DMS114 treated with DMSO at 0.1 percent for 48 hours (cell line): Measurements from ENCODE around the gene FKTN.
A peak's percentile ranks its signal among the peaks of the same experiment; 100 is the strongest.
"Not testable (repeated sequence)": the region's sequence is repeated elsewhere in the genome, so short reads cannot be mapped to it uniquely, and the experiment has no call there.

Experiments
- DNase-seq: peaks from one replicate; lab custom pipeline; 2025; ENCODE audit not compliant: unreplicated experiment; lab: John Stamatoyannopoulos, UW

Gene FKTN

DNA sequence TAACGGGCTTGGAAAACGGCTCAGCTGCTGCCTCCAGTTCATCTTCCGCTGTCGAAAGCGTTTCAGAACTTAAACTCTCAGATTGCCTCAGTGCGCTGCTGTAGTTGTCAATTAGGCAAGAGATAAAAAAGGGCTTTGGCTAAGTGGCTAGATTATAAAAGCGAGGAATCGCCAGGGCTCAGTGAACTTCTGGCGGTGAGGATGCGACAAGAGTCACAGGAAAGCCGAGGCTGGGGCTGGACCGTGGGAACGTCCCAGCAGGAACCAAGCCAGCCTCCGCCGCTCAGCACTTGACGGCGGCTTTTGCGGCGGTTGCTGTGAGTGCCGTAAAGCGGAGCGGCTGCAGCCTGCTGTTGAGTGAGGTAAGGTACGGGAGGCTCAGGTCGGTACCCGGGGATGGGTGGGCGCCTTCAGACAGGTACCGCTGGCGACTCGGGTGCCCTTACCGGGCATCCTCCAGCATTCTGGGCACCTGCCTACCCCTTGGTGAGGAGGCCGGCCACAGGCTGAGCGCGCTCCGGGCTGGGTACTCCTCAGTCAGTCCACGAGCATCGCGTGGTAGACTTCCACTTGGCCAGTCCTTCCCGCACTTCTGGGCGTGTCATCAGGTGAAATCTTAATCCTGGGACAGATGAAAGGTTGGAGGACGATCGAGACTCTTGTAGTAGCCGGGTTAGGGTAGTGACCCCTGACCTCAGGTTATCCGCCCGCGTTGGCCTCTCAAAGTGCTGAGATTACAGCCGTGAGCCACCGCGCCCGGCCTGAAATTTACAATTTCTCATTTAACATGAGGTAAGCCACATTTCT is at the start of gene FKTN:
FKTN (plus strand) TSS at position 328 of the 807 bp plus-strand sequence. CDS start 16,902 bp downstream, outside the sequence.
- DNase-seq, result peak; percentile 60

DNA sequence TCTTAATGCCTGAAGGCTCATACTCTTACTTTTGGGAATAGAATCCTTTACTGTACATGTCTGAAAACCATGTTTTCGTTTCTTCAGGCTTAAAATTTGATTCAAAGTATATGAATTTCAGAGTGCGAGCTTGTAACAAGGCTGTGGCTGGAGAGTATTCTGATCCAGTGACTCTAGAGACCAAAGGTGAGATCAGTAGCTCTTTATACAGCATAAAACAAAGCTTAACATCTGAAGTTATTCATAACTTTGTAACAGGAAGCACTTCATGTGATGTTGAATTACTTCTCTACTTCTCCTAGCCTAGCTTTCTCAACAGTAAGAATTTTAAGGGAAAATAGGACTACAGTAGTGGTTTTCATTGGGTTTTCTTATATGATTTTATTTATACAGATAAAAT is 49.4 kb upstream of the FKTN start:
- DNase-seq, result no peak

DNA sequence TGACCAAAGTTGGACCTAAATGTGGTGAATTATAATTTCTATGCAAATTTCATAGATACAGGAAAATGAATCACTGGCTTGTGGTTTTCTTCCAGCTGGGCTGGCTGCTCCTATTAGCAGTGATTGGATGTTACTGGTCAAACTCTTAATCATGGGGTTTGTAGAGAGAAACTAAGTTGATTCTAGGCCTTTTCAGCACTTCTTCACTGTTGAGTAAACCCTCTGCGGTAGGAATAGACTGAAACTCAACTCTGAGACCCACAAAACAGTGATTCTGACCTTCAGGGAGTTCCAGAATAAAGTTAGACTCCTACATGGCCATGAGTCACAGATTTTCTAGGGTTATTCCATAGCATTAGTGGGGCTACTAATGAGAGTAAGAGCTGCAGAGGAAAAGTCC is 47.9 kb upstream of the FKTN start:
- no peak for DNase-seq

DNA sequence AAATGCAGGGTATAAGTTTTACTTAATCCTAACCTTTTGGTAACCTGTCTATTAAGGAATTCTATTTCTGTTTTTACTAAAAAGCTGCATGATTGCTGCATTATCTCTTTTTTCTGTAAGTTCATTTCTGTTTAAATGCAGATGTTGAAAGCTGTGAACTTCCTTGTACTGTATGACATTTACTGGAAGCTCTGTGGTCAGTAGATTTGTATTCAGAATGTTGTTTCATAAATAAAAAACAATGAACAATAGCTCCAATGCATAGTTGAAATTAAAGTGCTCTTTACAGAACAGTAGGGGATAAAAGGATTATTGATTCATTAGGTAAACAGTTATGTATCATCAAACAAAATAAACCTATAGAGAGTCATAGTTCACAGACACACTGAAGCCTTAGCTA is 46.5 kb upstream of the FKTN start:
- no peak for DNase-seq

DNA sequence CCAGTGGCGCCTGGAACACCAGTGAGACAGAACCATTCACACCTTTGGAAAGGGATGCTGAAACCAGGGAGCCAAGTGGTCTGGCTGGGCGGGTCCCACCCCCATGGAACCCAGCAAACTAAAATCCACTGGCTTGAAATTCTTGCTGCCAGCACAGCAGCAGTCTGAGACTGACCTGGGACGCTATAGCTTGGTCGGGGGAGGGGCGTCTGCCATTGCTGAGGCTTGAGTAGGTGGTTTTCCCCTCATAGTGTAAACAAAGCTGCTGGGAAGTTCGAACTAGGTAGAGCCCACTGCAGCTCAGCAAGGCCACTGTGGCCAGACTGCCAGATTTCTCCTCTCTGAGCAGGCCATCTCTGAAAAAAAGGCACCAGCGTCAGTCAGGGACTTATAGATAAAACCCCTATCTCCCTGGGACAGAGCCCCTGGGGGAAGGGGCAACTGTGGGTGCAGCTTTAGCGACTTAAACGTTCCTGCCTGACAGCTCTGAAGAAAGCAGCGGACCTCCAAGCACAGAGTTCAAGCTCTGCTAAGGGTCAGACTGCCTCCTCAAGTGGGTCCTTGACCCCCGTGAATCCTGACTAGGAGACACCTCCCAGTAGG is 42.0 kb upstream of the FKTN start:
- DNase-seq, result no peak

DNA sequence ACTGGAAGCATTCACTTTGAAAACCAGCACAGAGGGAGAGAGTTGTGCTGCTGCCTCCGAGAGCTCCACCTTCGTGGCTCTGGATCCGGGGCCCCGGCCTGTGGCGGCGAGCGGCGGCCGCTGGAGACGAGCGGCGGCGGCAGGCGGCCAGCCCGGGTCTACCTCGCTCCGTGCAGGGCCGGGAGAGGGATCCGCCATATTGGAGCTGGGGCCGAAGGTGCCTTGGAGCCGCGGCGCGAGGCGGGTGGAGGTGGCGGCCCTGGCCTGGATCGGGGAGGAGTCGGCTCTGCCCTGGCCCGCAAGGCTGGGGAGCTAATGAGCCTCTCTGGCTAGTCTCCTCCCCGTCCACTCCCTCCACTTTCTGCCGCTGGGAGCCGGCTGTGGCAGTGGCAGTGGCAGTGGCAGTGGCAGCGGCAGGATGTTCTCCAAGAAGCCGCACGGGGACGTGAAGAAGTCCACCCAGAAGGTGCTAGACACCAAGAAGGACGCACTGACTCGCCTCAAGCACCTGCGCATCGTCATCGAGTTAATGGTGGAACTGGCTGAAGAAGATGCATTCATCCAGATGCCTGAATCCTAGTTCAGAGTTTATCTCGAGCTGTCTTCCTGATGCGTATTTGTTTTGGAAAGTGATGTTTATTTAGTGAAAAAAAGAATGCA is 38.1 kb upstream of the FKTN start:
- DNase-seq, result not testable (repeated sequence)

DNA sequence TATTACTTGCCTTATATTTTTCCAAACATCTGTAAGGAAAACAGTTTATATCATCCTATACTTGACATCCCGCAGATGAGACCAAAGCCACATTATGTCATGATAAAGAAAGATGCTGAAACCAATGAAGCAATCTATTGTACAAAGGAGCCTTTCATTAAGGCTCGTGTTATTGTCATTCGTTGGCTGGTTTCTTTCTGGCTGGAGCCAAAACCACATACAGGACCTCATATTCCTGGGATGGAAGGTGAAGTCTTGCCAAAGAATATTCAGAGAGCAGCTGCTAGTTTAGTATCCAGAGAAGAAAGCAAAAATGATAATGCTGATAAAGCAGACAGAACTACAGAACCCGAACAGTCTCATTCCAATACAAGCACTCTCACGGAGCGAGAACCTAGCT is 36.9 kb upstream of the FKTN start:
- DNase-seq, result not testable (repeated sequence)

DNA sequence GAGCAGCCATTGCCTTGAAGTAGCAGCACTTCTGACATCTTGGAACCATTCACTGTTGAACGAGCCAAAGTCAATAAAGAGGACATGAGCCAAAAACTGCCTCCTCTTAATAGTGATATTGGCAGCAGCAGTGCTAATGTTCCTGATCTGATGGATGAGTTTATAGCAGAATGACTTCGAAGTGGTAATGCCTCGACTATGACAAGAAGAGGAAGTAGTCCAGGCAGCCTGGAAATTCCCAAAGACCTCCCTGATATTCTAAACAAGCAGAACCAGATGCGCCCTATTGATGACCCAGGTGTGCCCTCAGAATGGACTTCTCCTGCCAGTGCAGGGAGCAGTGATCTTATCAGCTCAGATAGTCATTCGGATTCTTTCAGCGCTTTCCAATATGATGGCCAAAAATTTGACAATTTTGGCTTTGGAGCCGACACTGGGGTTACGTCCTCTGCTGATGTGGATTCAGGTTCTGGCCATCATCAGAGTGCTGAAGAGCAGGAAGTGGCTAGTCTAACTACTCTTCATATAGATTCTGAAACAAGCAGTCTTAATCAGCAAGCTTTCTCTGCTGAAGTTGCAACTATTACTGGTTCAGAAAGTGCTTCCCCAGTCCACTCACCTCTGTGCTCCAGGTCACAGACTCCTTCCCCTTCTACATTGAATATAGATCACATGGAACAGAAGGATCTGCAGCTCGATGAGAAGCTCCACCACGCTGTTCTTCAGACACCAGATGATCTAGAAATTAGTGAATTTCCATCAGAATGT is 35.1 kb upstream of the FKTN start:
- DNase-seq, result not testable (repeated sequence)

DNA sequence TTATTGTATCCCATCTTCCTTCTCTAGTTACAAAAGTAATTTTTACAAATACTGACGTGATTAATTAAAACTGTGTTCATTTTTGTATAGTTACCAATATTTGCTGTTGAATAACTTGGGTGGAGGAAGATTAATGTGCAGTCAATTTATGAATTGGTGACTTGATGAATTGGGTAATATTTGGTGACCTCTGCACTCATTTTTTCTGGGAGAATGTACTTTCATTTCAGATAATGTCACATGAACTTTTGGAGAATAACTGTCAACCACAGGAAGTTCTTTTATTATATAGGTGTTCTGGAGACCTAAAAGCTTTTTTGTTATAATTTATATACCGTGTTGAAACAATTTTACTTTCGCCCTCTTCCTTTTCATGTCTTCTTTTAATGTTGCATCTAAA is 26.4 kb upstream of the FKTN start:
- DNase-seq, result no peak

DNA sequence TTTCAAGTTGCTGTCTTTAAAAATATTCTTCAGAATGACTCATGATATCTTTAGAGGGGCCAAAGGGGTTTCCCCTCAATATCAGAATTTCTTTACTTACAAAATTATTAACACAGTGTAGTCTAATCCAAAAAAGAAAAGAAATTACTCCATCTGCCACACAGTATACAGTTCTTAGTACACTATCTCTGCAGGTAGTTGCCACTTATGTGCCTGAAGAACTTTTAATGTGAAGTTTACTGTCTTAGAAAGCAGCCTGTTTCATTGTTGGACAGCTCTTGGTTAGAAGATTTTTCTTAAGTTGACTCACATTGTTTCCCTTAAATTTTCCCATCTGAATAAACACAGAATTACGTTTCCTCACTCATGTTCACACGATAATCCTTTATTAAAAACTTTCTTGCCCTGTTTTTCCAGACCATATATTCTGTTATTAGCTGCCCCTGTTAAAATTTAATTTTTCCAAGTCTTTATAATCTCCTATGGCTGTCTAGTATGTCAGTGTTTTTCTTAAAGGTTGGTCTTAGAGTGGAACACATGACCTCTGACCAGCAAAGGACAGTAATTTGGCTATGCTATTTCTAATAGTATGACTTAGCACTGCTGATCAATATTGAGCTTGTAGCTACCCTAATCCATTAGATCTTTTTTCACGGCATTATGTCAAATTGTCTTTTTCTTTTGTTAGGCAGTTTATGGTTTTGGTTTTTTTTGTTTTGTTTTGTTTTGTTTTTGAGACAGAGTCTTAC is 21.8 kb upstream of the FKTN start:
- DNase-seq, result no peak

DNA sequence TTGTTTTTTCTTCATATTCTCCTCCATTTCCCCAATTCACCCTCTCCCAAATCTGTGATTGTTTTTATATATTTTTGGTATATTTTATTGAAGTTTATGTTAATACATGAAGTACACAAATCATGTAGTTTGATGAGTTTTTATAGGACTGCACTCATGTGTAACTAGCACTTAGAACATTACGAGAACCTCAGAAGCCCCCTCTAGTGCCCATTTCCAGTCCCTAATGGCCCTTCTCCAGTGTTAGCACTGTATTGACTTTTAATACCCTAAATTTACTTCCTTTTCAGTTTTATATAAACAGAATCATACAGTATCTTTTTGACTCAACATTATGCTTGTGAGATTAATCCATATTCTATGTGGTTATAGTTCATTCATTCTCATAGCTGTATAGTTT is 18.5 kb upstream of the FKTN start:
- no peak for DNase-seq

DNA sequence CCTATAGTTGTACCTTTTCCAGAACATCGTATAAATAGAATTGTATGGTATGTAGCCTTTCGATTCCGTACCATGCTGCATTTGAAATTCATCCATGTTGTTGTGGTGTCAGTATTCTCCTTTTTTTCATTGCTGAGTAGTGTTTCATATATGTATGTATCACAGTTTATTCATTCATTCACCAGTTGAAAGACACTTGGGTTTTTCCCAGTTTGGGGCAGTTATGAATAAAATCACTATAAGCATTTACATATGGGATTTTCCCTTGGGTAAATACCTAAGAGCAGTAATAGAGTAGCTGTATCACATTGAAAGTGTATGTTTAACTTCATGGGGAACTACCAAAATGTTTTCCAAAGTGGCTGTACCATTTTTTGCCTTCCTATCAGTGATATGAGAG is 16.1 kb upstream of the FKTN start:
- no peak for DNase-seq

DNA sequence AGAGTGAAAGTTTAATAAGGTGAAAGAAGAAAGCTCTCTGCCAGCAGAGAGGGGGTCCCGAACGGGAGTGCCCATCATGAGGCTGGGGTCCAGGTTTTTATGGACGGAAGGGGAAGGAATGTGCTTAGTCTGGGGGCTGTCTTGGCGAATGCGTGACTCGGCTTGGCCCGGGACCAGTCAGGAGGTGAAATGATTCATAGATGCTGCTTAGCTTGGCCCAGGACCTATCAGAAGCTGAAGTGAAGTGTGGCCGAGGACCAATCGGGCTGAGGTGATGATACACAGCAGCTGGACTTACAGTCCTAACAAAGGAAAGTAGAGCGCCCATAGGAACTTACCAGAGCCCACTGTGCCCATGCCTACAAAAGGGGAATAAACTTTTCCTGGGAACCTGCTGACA is 3.9 kb upstream of the FKTN start:
- no peak for DNase-seq

DNA sequence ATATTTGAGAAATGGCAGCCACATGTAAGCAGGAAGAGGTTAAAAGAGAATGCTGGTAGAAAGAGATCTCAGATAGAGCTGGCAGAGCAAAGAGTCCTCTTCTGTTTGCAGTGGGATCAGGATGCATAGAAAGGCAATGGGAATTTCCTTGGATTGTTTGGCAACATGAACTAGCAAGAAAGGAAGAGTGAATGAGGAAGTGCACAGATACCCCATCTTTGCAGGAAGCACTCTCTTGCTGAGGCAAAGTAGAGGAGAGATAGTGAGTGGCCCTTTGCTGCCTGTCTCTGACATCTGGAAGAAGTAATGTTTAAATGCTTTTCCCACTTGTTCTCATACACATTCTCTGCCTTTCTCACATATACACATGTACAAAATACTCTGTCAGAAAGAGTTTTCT is 14.5 kb downstream of the FKTN start:
- DNase-seq, result no peak

DNA sequence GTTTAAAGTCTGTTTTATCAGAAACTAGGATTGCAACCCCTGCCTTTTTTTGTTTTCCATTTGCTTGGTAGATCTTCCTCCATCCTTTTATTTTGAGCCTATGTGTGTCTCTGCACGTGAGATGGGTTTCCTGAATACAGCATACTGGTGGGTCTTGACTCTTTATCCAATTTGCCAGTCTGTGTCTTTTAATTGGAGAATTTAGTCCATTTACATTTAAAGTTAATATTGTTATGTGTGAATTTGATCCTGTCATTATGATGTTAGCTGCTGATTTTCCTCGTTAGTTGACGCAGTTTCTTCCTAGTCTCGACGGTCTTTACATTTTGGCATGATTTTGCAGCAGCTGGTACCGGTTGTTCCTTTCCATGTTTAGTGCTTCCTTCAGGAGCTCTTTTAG is 22.0 kb downstream of the FKTN start:
- not testable (repeated sequence) for DNase-seq

DNA sequence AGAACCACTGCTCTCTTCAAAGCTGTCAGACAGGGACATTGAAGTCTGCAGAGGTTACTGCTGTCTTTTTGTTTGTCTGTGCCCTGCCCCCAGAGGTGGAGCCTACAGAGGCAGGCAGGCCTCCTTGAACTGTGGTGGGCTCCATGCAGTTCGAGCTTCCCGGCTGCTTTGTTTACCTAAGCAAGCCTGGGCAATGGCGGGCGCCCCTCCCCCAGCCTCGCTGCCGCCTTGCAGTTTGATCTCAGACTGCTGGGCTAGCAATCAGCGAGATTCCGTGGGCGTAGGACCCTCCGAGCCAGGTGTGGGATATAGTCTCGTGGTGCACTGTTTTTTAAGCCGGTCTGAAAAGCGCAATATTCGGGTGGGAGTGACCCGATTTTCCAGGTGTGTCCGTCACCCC is 23.6 kb downstream of the FKTN start:
- DNase-seq, result not testable (repeated sequence)

DNA sequence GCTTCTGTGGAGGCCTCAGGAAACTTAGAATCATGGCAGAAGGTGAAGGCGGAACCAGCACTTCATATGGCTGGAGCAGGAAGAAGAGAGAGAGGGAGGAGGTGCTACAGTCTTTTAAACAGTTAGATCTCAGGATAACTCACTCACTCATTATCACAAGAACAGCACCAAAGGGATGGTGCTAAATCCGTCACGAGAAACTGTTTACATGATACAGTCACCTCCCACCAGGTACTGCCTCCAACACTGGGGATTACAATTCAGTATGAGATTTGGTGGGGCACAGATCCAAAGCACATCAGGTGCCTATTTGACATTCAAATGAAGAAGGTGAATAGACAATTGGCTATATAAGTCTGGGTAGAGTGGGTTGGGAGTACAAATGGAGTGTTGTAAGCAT is 35.2 kb downstream of the FKTN start:
- no peak for DNase-seq

DNA sequence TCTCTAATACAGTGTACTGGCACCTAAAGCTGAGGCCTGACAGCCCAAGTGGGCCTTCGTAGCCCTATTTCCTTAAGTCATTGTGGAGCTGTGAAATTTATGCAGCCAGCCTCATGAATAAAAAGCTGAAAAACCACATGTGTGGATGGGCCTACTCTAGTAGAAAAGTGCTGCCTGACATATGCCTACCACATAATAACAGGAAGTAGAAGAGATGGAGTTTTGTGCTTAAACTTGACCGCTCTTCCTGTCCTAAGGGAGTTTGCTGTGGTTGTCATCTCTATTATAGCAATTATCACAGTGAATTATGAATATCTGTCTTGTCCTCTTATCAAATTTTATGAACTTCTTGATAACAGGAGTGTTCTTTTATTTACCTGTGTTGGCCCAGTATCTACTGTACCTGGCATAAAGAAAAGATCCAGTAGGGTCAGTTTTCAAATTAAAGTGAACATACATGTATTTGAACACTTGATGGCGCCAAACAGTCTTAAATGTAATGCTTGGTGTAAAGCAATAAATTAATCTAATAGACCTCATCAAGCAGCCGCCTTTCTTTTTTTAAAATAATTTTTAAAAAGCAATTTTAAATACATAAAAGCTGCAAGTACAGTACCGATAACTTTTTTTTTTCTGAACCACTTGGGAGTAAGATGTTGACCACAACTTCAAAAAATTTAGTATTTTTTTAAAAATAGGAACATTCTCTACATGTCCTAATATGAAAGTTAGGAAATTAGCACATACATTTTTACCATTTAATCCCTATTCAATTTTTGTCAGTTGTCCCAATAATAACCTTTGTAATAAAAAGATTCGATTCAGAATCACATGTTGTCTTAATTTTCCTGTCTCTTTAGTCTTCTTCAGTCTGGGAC is 51.0 kb downstream of the FKTN start:
- DNase-seq, result peak; percentile 23

DNA sequence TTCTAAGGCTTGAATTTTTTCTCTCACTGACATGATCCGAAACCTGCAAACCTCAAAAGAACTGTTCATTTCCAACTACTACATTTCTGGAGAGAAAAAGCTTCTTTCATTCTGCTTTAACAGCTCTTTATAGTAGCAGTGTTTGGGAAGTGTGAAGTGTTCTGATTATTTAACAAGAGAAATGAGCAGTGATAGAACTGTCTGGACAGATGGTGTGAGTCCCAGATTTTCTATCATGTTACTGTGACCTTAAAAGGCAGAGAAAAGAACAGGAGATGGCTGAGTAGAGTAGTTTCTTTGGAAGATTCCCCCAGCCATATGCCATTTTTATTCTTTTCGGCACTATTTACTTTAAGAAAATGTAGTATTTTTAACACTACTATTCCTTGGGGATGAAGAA is 63.1 kb downstream of the FKTN start:
- DNase-seq, result no peak

DNA sequence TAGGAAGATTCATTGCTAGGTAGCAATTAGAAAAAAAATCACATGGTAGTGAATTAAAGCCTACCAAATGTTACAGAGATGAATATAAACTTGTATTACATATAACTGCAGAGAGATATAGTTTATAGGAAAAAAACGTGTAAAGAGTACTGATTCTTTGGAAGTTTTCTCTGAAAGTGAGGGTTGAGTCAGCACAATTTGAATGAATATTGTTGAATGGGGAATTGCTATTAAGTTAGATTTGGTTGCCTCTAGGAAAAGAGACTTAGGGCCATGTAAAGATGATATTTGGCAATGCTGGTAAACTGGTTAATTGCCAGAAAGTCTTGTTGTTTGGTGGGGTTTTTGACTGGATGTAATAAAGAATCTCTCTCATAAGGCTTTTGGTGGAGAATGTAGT is 67.2 kb downstream of the FKTN start:
- no peak for DNase-seq
